Activated T-cell treated with anti-CD3 and anti-CD28 coated beads, Interleukin-2, amount 50 U/mL, for 1 hour (primary cell): ENCODE results near the gene SHANK3.
"Not testable (repeated sequence)": the region's sequence is repeated elsewhere in the genome, so short reads cannot be mapped to it uniquely, and the experiment has no call there.

ENCODE experiments used
- DNase-seq: peaks from one replicate; pipeline ENCODE4 v3.0.0-alpha.2; 2020

Gene SHANK3

DNA sequence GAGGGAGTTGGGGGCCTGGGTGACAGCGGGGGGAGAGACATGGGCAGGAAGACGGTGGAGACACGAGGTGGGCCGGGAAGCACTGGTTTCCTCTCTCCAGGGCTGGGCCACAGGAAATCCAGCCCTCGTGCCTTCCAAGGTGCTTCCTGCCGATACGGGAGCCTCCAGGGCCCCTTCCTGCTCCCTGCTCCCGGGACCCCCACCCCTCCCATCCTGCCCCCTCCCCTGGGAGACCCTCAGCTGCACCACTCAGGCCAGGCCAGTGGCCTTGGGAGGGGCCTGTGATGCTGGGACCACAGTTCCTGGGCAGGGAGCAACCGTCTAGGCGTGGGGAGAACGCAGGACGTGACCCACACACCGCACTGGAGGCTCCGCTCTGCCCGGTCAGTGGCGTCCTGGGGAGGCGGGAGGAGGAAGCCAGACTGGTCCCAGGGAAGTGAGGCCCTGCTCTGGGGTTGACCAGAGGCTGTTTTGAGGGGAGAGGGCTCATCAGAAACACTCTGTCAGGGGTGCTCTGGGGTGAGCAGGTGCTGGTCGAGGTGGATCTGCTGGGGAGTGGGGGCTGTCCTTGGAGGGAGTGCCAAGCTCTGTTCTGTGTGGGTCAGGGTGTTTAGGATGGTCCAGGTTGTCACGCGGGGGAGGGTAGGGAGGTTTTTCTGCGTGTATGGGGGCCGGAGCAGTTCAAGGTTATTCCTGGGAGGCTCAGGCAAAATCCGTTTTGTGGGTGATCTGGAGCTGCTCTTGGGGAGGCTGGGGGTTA lies at the start of gene SHANK3:
Gene SHANK3 (plus strand): TSS at position 353 of the 760 bp plus-strand sequence.
- DNase-seq, result no peak

DNA sequence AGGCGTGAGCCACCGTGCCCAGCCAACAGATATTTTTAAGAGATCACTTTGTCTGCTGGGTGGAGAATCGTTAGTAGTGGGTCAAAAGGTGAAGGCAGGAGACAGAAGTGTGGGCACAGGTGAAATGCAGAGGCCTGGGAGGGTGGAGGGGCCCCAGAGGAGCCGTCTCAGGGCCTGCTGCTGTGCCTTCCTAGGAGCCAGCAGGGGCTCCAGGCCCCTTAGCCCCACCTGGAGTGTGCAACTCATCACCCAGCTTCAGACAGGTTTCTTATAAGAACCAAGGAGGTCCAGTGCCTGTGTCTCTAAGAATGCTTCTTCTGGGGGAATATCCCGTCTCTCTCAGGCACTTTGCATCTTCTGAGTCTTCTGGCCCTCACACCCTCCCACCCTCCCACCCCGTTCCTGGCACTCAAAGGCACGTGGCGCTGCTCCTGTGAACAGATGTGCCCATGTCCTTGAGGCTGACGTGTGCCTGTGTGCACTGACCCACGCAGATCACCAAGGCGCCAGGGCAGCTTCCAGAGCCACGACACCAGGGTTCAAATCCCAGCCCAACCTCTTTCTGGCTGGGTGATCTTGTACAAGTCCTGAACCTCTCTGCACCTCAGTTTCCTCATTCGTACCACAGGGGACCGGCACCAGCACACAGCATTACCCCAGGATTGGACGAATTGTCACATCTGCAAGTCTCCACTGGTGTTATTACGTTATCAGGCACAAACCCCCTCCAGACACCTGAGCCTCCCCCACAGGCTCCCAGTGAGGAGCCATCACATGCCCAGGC lies 48.1 kb upstream of the SHANK3 start:
- no peak for DNase-seq

DNA sequence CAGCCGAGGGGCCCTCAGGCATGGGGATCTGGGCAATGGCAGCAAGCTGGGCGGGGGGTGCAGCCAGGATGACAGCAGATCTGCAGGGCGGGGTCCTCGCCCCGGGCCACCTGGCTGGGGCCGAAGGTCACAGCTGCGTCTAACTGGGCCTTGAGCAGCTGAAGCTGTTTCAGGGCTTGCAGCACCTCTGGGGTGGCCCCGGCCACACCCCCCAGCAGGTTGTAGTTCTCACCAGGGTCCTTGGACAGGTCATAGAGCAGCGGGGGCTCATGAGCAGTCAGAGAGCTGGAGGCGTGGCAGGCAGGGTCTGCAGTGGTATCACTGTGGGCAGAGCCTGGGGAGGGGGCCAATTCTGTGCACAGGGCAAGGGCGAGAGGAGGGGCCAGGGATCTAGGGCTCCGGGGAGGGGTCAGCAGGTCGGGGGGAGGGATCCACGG lies 47.5 kb upstream of the SHANK3 start:
- no peak for DNase-seq

DNA sequence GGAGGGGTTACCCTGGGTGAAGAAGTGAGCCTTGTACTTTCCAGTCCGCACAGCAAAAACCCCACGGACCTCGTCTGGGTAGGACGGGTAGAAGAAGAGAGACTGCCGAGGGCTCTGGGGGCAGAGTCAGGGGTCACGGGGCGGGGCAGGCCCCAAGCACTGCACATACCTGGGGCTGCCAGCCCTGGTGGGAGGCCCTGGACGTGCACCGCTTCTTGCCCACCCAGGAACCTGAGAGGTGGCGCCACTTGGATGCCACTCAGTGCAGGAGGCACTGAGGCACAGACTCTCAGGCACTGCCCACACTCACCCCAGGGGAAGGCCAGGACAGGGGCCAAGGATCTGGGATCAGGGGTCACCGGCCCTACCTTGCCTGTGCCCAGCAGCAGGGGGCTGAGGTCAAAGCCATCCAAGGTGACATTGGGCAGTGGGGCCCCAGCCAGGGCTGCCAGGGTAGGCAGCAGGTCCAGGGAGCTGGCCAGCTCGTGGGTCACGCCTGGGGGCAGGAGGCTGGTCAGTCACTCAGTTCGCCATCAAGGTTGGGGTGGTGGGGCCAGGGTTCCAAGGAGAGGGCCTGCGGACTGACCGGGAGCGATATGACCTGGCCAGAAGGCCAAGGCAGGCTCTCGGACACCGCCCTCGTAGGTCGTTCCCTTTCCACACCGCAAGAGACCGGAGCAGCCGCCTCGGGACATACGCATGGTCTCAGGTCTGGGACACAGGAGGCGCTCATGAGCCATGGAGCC lies 46.9 kb upstream of the SHANK3 start:
- DNase-seq, result no peak

DNA sequence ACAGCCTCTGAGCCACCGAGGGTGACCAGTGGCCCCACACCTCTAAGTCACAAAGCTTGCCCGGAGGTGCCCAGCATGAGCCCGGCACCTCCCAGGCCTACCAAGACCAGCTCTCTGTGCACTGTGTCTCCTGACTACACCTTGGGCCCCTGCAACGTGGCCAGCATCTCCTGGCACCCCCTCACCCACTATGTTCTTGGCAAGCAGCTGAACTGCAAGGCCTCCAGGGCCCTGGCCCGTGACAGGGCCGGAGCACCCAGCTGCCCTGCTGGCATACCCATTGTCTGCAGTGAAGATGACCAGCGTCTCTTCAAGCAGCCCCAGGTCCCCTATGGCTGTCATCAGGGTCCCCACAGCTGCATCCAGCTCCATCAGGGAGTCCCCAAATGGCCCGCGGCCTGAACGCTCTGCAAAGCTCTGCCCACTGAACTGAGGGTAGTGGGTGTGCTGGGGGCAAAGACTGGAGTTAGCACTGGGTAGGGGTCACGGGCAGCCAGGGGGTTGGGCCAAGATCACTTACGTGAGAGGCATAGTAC lies 46.2 kb upstream of the SHANK3 start:
- no peak for DNase-seq

DNA sequence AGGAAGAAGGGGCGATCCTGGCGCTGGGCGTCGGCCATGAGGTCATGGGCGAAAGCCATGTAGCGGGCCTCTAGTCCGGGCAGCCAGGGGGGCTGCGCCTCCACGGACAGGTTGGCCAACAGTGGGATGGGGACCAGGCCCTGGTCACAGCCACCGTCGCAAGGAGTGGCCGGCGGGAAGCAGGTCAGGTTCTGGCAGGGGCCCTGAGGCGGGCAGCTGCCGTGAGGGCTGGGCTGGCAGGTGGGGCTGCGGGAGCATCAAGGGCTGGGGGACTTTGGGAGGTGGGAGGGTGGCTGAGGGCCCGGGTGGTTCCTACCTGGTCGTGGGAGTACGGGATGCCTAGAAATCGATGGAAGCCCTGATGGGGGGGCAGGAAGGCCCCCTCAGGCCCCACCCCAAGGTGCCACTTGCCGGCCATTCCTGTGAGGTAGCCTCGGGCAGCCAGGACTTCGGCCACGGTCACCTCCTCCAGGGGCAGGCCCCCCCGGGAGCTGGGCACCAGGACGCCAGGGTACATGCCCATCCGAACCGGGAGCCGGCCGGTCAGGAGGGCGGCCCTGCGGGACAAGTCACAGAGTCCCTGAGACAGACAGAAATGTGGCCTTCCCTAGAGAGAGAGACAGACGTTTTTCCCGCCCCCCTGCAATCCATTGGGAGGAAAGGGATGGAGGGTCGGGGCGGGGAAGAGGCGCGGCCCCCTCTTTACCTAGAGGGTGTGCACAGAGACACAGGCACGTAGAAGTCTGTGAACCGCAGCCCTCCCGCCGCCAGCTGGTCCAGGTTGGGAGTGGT lies 45.6 kb upstream of the SHANK3 start:
- no peak for DNase-seq

DNA sequence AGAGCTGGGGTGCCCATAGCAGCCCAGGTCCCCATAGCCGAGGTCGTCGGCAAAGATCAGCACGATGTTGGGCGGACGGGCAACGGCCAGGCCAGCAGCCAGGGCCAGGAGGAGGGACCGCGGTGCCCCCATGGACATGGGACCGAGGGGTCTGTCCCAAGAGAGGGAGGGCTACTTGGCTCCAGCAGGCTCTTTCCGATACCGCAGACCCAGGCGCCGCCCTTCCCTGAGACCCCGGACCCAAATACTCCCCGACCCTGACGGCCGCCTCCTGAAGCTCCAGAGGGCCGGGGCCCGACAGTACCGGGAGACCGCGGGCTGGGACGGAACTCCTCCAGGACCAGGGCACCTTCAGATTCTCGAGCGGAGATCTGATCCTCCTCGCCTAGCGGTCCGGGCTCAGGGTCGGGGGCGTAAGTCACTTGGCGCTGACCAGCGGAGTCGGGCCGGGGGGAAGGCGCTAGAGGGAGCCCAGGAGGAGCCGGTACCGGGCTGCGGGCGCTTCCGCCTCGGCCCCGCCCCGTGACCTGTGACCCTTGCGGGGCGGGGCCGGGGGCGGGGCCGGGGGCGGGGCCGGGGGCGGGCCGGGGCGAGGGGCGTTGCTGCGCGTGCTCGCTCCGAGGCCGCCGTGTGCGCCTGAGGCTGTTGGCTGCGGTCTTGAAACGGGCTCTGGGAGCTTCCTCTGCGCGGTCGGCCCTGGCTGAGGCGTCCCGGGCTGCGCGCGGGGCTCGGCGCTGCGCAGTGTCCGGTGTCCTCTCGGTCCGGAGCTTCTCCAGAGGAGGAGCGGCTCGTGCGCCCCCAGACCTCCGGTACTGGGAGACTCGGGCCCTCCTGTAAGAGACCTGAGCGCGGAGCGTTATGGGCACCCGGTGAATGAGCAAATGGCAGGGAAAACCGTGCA lies 44.7 kb upstream of the SHANK3 start, which contains the start of gene ARSA:
Gene ARSA (minus strand): TSS at position 511 of the 901 bp plus-strand sequence. CDS start 373 bp downstream, at position 138.
- peak; percentile 78 for DNase-seq

DNA sequence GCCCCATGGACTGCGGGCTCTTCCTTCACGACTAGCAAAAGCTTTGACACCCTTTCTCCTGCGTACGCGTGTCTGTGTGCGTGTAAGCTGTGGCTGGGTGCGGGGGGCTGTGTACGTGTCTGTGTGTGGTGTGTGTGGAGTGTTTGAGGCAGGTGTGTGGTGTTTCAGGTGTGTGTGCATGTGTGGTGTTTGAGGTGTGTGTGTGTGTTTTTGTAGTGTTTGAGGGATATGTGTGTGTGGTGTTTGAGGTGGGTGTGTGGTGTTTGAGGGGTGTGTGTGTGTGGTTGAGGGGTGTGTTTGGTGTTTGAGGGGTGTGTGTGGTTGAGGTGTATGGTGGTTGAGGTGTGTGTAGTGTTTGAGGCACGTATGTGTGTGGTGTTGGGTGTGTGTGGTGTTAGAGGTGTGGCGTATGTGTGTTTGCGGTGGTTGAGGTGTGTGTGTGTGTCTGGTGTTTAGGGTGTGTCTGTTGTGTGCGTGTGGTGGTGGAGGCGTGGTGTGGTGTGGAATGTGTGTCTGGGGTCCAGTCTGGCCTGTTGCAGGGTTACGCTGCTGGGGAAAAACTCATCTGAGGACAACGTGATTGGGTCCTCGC lies 44.0 kb upstream of the SHANK3 start:
- no peak for DNase-seq

DNA sequence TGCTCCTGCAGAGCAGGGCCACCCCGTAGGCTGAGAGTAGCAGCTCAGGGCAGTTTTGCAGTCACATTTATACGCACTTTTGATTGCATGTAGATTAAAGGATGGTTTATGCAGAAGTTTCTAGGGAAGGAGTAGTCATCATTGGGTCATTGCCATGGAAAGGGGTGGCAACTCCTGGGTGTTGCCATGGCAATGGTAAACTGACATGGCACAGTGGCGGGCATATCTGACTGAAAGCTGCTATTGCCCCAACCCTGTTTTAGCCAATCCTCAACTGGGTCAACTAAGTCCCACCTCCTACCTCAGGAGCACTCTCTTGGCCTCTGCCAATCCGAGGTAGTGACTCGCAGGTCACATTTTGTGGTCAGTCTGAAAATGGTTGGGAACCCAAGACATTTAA lies 42.2 kb upstream of the SHANK3 start:
- no peak for DNase-seq

DNA sequence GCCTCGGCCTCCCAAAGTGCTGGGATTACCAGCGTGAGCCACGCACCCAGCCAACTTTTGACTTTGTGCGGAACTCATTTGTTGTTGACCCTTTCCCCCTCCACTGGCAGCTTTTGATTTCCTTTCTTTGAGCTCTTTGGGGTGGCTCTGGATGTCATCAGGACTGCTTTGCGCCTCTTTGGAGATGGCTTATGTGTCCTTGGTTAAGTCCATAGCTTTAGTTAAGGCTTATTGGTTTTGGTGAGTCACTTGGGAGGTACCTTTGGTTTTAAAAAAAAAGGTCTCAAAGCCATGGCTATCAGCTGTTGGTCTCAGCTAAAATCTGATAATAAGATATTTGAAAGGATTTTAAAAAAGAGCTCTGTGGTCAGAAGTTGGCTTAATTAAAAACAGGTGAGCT lies 39.5 kb upstream of the SHANK3 start:
- DNase-seq, result no peak

DNA sequence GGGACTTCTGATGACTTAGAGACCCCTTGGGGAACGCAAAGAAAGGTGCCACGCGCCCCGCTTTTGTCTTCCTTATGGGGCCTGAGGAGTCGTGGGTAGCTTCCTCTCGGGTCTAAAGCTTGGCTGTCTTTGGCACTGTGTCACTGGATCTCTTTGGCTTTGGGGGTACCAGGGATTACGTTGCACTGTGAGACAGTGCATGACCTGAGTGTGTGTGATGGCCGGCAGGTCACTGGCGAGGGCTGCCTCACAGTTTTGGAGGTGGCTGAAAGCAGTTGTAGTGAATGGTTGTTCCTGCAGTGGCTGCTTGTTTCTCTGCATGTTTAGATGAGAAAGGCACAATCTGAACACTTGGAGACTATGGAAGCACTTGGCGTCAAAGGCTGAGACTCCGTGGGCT lies 38.9 kb upstream of the SHANK3 start:
- DNase-seq, result no peak

DNA sequence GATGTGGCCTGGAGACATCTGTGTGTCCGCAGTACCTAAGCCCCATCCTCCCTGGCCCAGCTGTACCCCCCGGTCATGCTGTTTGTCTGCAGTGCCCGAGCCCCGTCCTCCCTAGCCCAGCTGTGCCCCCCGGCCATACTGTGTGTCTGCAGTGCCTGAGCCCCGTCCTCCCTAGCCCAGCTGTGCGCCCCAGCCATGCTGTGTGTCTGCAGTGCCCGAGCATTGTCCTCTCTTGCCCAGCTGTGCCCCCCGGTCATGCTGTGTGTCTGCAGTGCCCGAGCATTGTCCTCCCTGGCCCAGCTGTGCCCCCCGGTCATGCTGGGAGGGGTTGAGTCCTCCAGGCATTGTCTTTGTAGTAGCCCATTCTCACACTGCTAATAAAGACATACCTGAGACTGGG lies 37.0 kb upstream of the SHANK3 start:
- no peak for DNase-seq

DNA sequence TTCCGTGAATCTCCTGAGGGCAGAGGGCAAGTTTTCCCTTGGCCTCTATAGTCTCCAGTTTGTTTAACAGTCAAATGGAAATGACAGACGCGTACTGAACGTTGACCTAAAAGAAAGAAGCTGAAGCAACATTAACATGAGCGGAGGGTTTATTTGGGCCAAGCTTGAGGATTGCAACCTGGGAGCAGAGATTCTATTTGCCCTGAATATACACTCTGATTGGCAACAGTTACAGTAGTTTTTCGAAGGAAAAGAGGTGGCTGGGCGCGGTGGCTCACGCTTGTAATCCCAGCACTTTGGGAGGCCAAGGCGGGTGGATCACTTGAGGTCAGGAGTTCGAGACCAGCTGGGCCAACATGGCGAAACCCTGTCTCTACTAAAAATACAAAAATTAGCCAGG lies 32.3 kb upstream of the SHANK3 start:
- DNase-seq, result not testable (repeated sequence)

DNA sequence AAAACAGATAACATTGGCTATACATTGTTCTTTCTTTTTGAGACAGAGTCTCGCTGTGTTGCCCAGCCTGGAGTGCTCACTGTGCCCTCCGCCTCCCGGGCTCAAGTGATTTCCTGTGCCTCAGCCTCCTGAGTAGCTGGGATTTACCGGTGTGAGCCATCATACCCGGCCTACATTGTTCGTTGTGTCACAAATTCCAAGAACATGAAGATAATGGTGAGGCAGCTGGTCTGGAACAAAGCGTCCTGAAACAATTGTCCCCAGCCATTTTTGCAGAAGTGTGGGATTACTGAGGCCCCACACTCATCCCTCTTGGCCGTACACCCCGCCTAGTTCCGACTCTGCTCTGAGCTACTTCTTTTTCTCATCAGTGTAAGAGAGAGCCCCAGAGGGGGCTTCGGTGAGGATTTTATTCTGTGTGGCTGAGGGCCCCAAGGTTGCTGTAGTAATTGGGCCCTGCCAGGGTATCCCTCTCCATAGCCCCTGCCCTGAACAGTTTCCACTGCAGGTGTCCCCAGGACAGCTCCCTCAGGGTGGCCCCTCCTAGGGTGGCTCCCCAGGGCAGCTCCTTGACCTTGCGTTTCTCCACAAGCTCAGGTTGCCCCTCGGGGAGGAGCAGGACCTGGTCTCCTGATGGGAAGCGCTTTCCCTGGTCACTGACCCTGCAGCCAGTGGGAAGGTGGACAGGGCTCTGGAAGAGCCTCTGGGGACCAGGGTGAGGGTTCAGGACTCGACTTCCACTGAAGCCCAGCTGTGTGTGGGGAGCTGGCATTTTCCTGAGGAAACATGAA lies 31.6 kb upstream of the SHANK3 start:
- no peak for DNase-seq

DNA sequence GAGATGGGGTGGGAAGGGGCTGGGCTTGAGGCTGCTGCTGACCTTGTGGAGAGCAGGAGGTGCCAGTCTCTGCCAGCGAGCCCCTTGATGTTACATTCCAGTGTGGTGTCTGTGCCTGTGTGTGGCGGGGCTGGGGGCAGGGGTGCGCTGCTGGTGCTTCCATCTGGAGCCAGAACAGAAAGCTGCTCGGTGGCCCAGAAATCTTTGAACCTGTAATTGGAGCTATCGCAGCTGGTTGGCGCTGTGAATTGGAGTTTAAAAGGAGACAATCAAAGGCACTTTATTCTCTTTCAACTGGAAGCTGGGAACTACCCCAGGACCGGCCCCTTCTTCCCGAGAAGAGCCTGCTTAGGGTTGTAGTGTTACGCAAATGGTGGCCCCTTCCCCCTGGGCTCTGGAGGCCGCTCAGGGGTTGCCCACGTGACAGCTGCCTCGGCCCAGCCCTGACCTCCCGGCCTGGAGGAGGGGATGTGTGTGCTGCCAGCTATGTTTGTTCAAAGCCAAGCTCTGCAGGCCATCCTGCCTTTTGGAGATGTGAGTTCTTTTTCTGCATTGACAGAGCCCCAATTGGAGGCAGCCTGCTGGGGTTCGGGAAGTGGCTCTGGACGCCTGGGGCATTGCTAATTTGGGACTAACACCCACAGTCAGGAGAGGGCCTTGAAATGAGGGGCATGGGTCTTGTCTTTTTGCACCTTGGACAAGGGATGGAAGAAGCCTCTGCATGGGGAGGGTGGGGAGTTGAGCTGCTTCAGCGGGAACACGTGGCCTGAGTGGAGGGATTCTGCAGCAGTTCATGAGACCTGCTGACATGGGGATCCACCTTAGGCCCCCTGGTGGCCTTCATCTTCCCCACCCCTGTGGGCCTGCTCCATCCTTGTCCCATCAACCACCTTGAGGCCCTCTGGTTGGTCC lies 30.7 kb upstream of the SHANK3 start:
- DNase-seq, result no peak

DNA sequence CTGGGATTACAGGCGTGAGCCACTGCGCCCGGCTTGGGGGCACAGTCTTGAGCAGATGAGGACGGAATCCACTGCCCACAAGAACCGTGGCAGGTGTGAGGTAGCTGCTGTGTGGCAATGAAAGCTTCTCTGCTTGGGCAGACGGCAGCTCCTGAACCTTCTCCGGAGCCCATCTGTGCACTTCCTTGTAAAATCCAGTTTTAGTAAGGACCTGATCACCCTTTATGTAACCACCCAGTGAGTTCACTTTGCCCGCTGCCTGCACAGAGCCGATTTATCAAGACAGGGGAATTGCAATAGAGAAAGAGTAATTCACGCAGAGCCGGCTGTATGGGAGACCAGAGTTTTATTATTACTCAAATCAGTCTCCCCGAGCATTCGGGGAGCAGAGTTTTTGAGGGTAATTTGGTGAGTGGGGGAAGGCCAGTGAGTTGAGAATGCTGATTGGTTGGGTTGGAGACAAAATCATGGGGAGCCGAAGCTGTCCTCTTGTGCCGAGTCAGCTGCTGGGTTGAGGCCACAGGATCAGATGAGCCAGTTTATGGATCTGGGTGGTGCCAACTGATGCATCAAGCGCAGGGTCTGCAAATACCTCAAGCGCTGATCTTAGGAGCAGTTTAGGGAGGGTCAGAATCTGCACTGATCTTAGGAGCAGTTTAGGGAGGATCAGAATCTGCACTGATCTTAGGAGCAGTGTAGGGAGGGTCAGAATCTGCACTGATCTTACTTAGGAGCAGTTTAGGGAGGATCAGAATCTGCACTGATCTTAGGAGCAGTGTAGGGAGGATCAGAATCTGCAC lies 29.4 kb upstream of the SHANK3 start:
- DNase-seq, result not testable (repeated sequence)

DNA sequence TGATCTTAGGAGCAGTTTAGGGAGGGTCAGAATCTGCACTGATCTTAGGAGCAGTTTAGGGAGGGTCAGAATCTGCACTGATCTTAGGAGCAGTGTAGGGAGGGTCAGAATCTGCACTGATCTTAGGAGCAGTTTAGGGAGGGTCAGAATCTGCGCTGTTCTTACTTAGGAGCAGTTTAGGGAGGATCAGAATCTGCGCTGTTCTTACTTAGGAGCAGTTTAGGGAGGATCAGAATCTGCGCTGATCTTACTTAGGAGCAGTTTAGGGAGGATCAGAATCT lies 28.9 kb upstream of the SHANK3 start:
- DNase-seq, result not testable (repeated sequence)

DNA sequence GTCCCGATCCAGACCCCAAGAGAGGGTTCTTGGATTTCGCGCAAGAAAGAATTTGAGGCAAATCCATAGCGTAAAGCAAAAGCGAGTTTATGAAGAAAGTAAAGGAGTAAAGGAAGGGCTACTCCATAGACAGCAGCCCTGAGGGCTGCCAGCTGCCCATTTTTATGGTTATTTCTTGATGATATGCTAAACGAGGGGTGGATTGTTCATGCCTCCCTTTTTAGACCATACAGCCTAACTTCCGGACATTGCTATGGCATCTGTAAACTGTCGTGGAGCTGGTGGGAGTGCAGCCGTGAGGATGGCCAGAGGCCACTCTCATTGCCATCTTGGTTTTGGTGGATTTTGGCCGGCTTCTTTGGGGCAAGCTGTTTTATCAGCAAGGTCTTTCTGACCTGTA lies 19.4 kb upstream of the SHANK3 start:
- DNase-seq, result no peak
